Trophoblast cell (in vitro differentiated cells and primary cell): Measurements from ENCODE around the gene MEGF6.

Source experiments
- DNase-seq, 2 donors: peaks; one replicate each; pipeline ENCODE4 v3.0.0-alpha.2; 2016
- H2AFZ ChIP-seq: 2 replicates; pipeline ENCODE4 v1.6.1; 2013; ENCODE audit warnings: low read length, moderate library complexity, mild to moderate bottlenecking; ENCODE audit not compliant: insufficient read depth, poor library complexity
- H2AK5ac ChIP-seq: 2 replicates; pipeline ENCODE4 v1.6.1; 2013; ENCODE audit warnings: mild to moderate bottlenecking, low read length
- H2BK120ac ChIP-seq: 2 replicates; pipeline ENCODE4 v1.6.1; 2013; ENCODE audit warnings: low read length, mild to moderate bottlenecking, moderate library complexity; ENCODE audit not compliant: insufficient read depth, poor library complexity
- H2BK12ac ChIP-seq: 2 replicates; pipeline ENCODE4 v1.6.1; 2013; ENCODE audit warnings: mild to moderate bottlenecking, low read length, moderate library complexity
- H2BK5ac ChIP-seq: 2 replicates; pipeline ENCODE4 v1.6.1; 2013; ENCODE audit warnings: low read length, low read depth, moderate library complexity, mild to moderate bottlenecking; ENCODE audit not compliant: poor library complexity
- H3K14ac ChIP-seq: 2 replicates; pipeline ENCODE4 v1.6.1; 2013; ENCODE audit warnings: mild to moderate bottlenecking, low read length
- H3K18ac ChIP-seq: 2 replicates; pipeline ENCODE4 v1.6.1; 2013; ENCODE audit warnings: mild to moderate bottlenecking, low read length
- H3K23ac ChIP-seq: 2 replicates; pipeline ENCODE4 v1.6.1; 2013; ENCODE audit warnings: low read length
- H3K27ac ChIP-seq: 2 replicates; pipeline ENCODE4 v1.5.1; 2013; ENCODE audit warnings: low read depth, mild to moderate bottlenecking, inconsistent platforms, low read length, moderate library complexity
- H3K27me3 ChIP-seq: 2 replicates; pipeline ENCODE4 v1.6.1; 2013; ENCODE audit warnings: inconsistent platforms, mild to moderate bottlenecking, low read length, moderate library complexity; ENCODE audit not compliant: insufficient read depth
- H3K36me3 ChIP-seq, 2 experiments: 1 replicate in 1 of 2; 2 replicates in 1 of 2; pipeline ENCODE4 v1.6.1; 2013; ENCODE audit warnings: low read length in 2 of 2, mild to moderate bottlenecking in 2 of 2, moderate library complexity in 1 of 2; ENCODE audit not compliant: insufficient read depth in 2 of 2, control insufficient read depth in 1 of 2
- H3K4ac ChIP-seq: 2 replicates; pipeline ENCODE4 v1.6.1; 2013; ENCODE audit warnings: low read depth, mild to moderate bottlenecking, low read length, moderate library complexity
- H3K4me1 ChIP-seq, 2 experiments: 1 replicate in 1 of 2; 2 replicates in 1 of 2; pipeline ENCODE4 v1.6.1; 2013; ENCODE audit warnings: low read length in 2 of 2, mild to moderate bottlenecking in 2 of 2, moderate library complexity in 1 of 2; ENCODE audit not compliant: insufficient read depth in 2 of 2, control insufficient read depth in 1 of 2
- H3K4me2 ChIP-seq: 2 replicates; pipeline ENCODE4 v1.6.1; 2013; ENCODE audit warnings: inconsistent platforms, mild to moderate bottlenecking, low read length, moderate library complexity
- H3K4me3 ChIP-seq: 2 replicates; pipeline ENCODE4 v1.5.1; 2013; ENCODE audit warnings: mild to moderate bottlenecking, low read depth, low read length, inconsistent platforms
- H3K79me1 ChIP-seq: one replicate; pipeline ENCODE4 v1.6.1; 2013; ENCODE audit warnings: low read length
- H3K79me2 ChIP-seq: 2 replicates; pipeline ENCODE4 v1.6.1; 2013; ENCODE audit warnings: low read length, mild to moderate bottlenecking; ENCODE audit not compliant: control insufficient read depth, insufficient read depth, poor library complexity
- H3K9ac ChIP-seq: 2 replicates; pipeline ENCODE4 v1.6.1; 2013; ENCODE audit warnings: mild to moderate bottlenecking, low read length
- H3K9me3 ChIP-seq: 2 replicates; pipeline ENCODE4 v1.6.1; 2013; ENCODE audit warnings: low read depth, mild to moderate bottlenecking, control low read depth, inconsistent platforms, low read length; ENCODE audit not compliant: insufficient read depth
- H4K12ac ChIP-seq: 2 replicates; pipeline ENCODE4 v1.6.1; 2013; ENCODE audit warnings: low read depth, mild to moderate bottlenecking, low read length, moderate library complexity
- H4K8ac ChIP-seq: 2 replicates; pipeline ENCODE4 v1.6.1; 2013; ENCODE audit warnings: low read depth, mild to moderate bottlenecking, low read length, moderate library complexity
- H4K91ac ChIP-seq: one replicate; pipeline ENCODE4 v1.6.1; 2013; ENCODE audit warnings: low read depth, mild to moderate bottlenecking, low read length, moderate library complexity
- WGBS: extraction: QIAGEN DNeasy Blood & Tissue Kit; methylation state at CpG from one replicate; pipeline ENCODE4 v1.1.7; 2013; ENCODE audit warnings: missing lambda C conversion rate; ENCODE audit not compliant: insufficient read length, insufficient coverage; ENCODE audit errors: extremely low coverage; 5-methylcytosine and 5-hydroxymethylcytosine counted together

The MEGF6 gene

GRCh38 chr1:3593334-3593733, 18.0 kb downstream of the MEGF6 start:
- DNase-seq = no peak
- Histone ChIP-seq H3K18ac (no peak overlapping the region), H3K27ac (no peak overlapping the region), H3K9ac (no peak overlapping the region), H3K23ac (no peak overlapping the region), H3K14ac (no peak overlapping the region), H3K4ac (no peak overlapping the region), H2AK5ac (no peak overlapping the region), H4K12ac (no peak overlapping the region), H3K79me1 (no peaks in the 10 kb centered on the region), H3K27me3 (no peaks in the 10 kb centered on the region), H2BK120ac (no peak overlapping the region), H2AFZ (no peak overlapping the region), H3K4me1 (no peaks in the 10 kb centered on the region), H3K79me2 (no peaks in the 10 kb centered on the region), H3K9me3 (no peaks in the 10 kb centered on the region), H3K4me3 (no peak overlapping the region), H3K4me2 (no peak overlapping the region), H4K8ac (no peak overlapping the region), H2BK12ac (no peak overlapping the region), H2BK5ac (no peak overlapping the region), H3K36me3 (no peaks in the 10 kb centered on the region), H4K91ac (no peak overlapping the region)
- no CpG with 5 or more reads among the region's 17 CpGs for WGBS

GRCh38 chr1:3590951-3591865, 20.1 kb downstream of the MEGF6 start:
- Histone ChIP-seq H4K12ac (no peak overlapping the region), H2AFZ (no peak overlapping the region), H3K79me1 (no peaks in the 10 kb centered on the region), H3K4ac (no peak overlapping the region), H3K14ac (no peak overlapping the region), H3K9me3 (peaks cover 1% of the 10 kb centered on the region), H3K23ac (no peak overlapping the region), H3K27ac (no peak overlapping the region), H4K91ac (no peak overlapping the region), H2BK12ac (no peak overlapping the region), H3K18ac (no peak overlapping the region), H2BK5ac (no peak overlapping the region), H3K9ac (no peak overlapping the region), H3K4me2 (no peak overlapping the region), H3K27me3 (no peaks in the 10 kb centered on the region), H2BK120ac (no peak overlapping the region), H3K36me3 (no peaks in the 10 kb centered on the region), H3K4me3 (no peak overlapping the region), H2AK5ac (no peak overlapping the region), H3K79me2 (no peaks in the 10 kb centered on the region), H3K4me1 (no peaks in the 10 kb centered on the region), H4K8ac (no peak overlapping the region)
- no CpG with 5 or more reads among the region's 33 CpGs for WGBS
- no peak for DNase-seq

- WGBS = no CpG with 5 or more reads among the region's 27 CpGs
- Histone ChIP-seq H3K79me2 (no peaks in the 10 kb centered on the region), H2AK5ac (no peak overlapping the region), H3K27ac (no peak overlapping the region), H4K91ac (no peak overlapping the region), H3K4me3 (no peak overlapping the region), H4K8ac (no peak overlapping the region), H4K12ac (no peak overlapping the region), H2AFZ (no peak overlapping the region), H3K79me1 (no peaks in the 10 kb centered on the region), H3K27me3 (no peaks in the 10 kb centered on the region), H3K18ac (no peak overlapping the region), H3K9ac (no peak overlapping the region), H3K9me3 (peaks cover 6% of the 10 kb centered on the region), H3K14ac (no peak overlapping the region), H3K4me1 (no peaks in the 10 kb centered on the region), H3K36me3 (no peaks in the 10 kb centered on the region), H3K4ac (no peak overlapping the region), H2BK5ac (no peak overlapping the region), H2BK12ac (no peak overlapping the region), H2BK120ac (no peak overlapping the region), H3K23ac (no peak overlapping the region), H3K4me2 (no peak overlapping the region)
- no peak for DNase-seq
These were observed 21.1 kb downstream of the MEGF6 start for GRCh38 chr1:3590139-3590763.

GRCh38 chr1:3588395-3588794, 22.9 kb downstream of the MEGF6 start:
- Histone ChIP-seq H3K23ac (no peak overlapping the region), H2BK12ac (no peak overlapping the region), H3K27ac (no peak overlapping the region), H3K18ac (no peak overlapping the region), H3K79me2 (no peaks in the 10 kb centered on the region), H2BK5ac (no peak overlapping the region), H2AFZ (no peak overlapping the region), H4K8ac (no peak overlapping the region), H3K4me3 (no peak overlapping the region), H4K12ac (no peak overlapping the region), H3K4me1 (no peaks in the 10 kb centered on the region), H3K9me3 (peaks cover 17% of the 10 kb centered on the region), H3K36me3 (no peaks in the 10 kb centered on the region), H3K27me3 (no peaks in the 10 kb centered on the region), H4K91ac (no peak overlapping the region), H3K4me2 (no peak overlapping the region), H3K4ac (no peak overlapping the region), H3K79me1 (no peaks in the 10 kb centered on the region), H2AK5ac (no peak overlapping the region), H2BK120ac (no peak overlapping the region), H3K14ac (no peak overlapping the region), H3K9ac (no peak overlapping the region)
- DNase-seq = no peak
- no CpG with 5 or more reads among the region's 5 CpGs for WGBS
